Skeletal muscle tissue (tissue), 4 donors: Measurements from ENCODE around the gene NTN1. TPM values are rescaled to one million over a fixed set of nuclear protein-coding genes. Genes with fewer than 3 reads are reported as not detected.

Experiments
- H3K27ac ChIP-seq: one replicate; pipeline ENCODE4 v1.7.0; 2013; ENCODE audit warnings: mild to moderate bottlenecking, low read depth, low read length, inconsistent platforms
- H3K27me3 ChIP-seq, 3 donors: one replicate each; pipeline ENCODE4 v1.7.0; 2013; ENCODE audit warnings: low read length in 3 of 3; ENCODE audit not compliant: control insufficient read depth in 3 of 3, insufficient read depth in 3 of 3
- H3K36me3 ChIP-seq, 3 donors: one replicate each; pipeline ENCODE4 v1.7.0; 2013; ENCODE audit warnings: low read length in 3 of 3; ENCODE audit not compliant: control insufficient read depth in 3 of 3, insufficient read depth in 3 of 3
- H3K4me1 ChIP-seq, 3 donors: one replicate each; pipeline ENCODE4 v1.7.0; 2013; ENCODE audit warnings: low read length in 3 of 3, mild to moderate bottlenecking in 3 of 3; ENCODE audit not compliant: control insufficient read depth in 3 of 3, insufficient read depth in 3 of 3
- H3K4me3 ChIP-seq, 3 donors: one replicate each; pipeline ENCODE4 v1.7.0; 2013; ENCODE audit warnings: low read length in 3 of 3
- H3K9ac ChIP-seq, 3 donors: one replicate each; pipeline ENCODE4 v1.7.0; 2013; ENCODE audit warnings: low read length in 3 of 3, mild to moderate bottlenecking in 3 of 3, moderate library complexity in 2 of 3, low read depth in 1 of 3
- H3K9me3 ChIP-seq, 3 donors: one replicate each; pipeline ENCODE4 v1.7.0; 2013; ENCODE audit warnings: low read length in 3 of 3; ENCODE audit not compliant: control insufficient read depth in 3 of 3
- total RNA-seq: library from RNA; depleted of rRNA; stranded (reverse); fragments of >200 nt; gene quantifications from one replicate; pipeline ENCODE4 v1.2.3, GENCODE V29; 2014
- donor health status: Osteomylitis.

The NTN1 gene
- total RNA-seq, 1 donor from 2014 or later, result 6.8 TPM

GRCh38 chr17:9032583-9032982, 11.3 kb downstream of the NTN1 start:
- no peak overlapping the region for H3K4me3 ChIP-seq
- H3K9me3 ChIP-seq, result no peaks in the 10 kb centered on the region
- no peaks in the 10 kb centered on the region for H3K4me1 ChIP-seq
- H3K36me3 ChIP-seq, result no peaks in the 10 kb centered on the region
- H3K27ac ChIP-seq, result no peak overlapping the region
- H3K27me3 ChIP-seq, result no peaks in the 10 kb centered on the region
- H3K9ac ChIP-seq, result no peak overlapping the region

GRCh38 chr17:9035249-9035648, 13.9 kb downstream of the NTN1 start:
- no peak overlapping the region for H3K27ac ChIP-seq
- H3K9ac ChIP-seq, result no peak overlapping the region
- H3K9me3 ChIP-seq, result peaks cover 0 to 2% (median 0%) of the 10 kb centered on the region in 3 donors
- no peaks in the 10 kb centered on the region for H3K36me3 ChIP-seq
- no peak overlapping the region for H3K4me3 ChIP-seq
- H3K27me3 ChIP-seq, result no peaks in the 10 kb centered on the region
- H3K4me1 ChIP-seq, result no peaks in the 10 kb centered on the region

- Histone ChIP-seq H3K4me3 (no peak overlapping the region), H3K27me3 (no peaks in the 10 kb centered on the region), H3K27ac (no peak overlapping the region), H3K9me3 (peaks cover 0 to 2% (median 0%) of the 10 kb centered on the region in 3 donors), H3K4me1 (no peaks in the 10 kb centered on the region), H3K36me3 (no peaks in the 10 kb centered on the region), H3K9ac (no peak overlapping the region)
These were observed 15.0 kb downstream of the NTN1 start for GRCh38 chr17:9036336-9036735.

- Histone ChIP-seq H3K4me1 (no peaks in the 10 kb centered on the region), H3K27me3 (no peaks in the 10 kb centered on the region), H3K27ac (no peak overlapping the region), H3K36me3 (no peaks in the 10 kb centered on the region), H3K4me3 (no peak overlapping the region), H3K9ac (no peak overlapping the region), H3K9me3 (peaks cover 0 to 2% (median 0%) of the 10 kb centered on the region in 3 donors)
These were observed 16.4 kb downstream of the NTN1 start for GRCh38 chr17:9037736-9038135.

GRCh38 chr17:9038380-9038779, 17.1 kb downstream of the NTN1 start:
- no peaks in the 10 kb centered on the region for H3K36me3 ChIP-seq
- H3K4me1 ChIP-seq, result no peaks in the 10 kb centered on the region
- no peaks in the 10 kb centered on the region for H3K27me3 ChIP-seq
- H3K27ac ChIP-seq, result no peak overlapping the region
- H3K9ac ChIP-seq, result no peak overlapping the region
- peaks cover 0 to 2% (median 0%) of the 10 kb centered on the region in 3 donors for H3K9me3 ChIP-seq
- H3K4me3 ChIP-seq, result no peak overlapping the region

- H3K9ac ChIP-seq, result no peak overlapping the region
- no peak overlapping the region for H3K27ac ChIP-seq
- no peaks in the 10 kb centered on the region for H3K36me3 ChIP-seq
- H3K4me3 ChIP-seq, result no peak overlapping the region
- H3K4me1 ChIP-seq, result peaks cover 0 to 6% (median 6%) of the 10 kb centered on the region in 3 donors
- H3K9me3 ChIP-seq, result no peaks in the 10 kb centered on the region
- no peaks in the 10 kb centered on the region for H3K27me3 ChIP-seq
These were observed 23.6 kb downstream of the NTN1 start for GRCh38 chr17:9044772-9045463.

- H3K27ac ChIP-seq, result no peak overlapping the region
- H3K4me1 ChIP-seq, result no peaks in the 10 kb centered on the region
- no peak overlapping the region for H3K9ac ChIP-seq
- no peaks in the 10 kb centered on the region for H3K36me3 ChIP-seq
- no peaks in the 10 kb centered on the region for H3K27me3 ChIP-seq
- no peaks in the 10 kb centered on the region for H3K9me3 ChIP-seq
- H3K4me3 ChIP-seq, result no peak overlapping the region
These were observed 29.6 kb downstream of the NTN1 start for GRCh38 chr17:9050801-9051401.

GRCh38 chr17:9051561-9051960, 30.3 kb downstream of the NTN1 start:
- Histone ChIP-seq H3K9me3 (no peaks in the 10 kb centered on the region), H3K27me3 (no peaks in the 10 kb centered on the region), H3K36me3 (no peaks in the 10 kb centered on the region), H3K27ac (no peak overlapping the region), H3K4me3 (no peak overlapping the region), H3K4me1 (no peaks in the 10 kb centered on the region), H3K9ac (no peak overlapping the region)

- no peaks in the 10 kb centered on the region for H3K4me1 ChIP-seq
- H3K9me3 ChIP-seq, result no peaks in the 10 kb centered on the region
- no peak overlapping the region for H3K4me3 ChIP-seq
- H3K27me3 ChIP-seq, result no peaks in the 10 kb centered on the region
- no peak overlapping the region for H3K27ac ChIP-seq
- H3K36me3 ChIP-seq, result no peaks in the 10 kb centered on the region
- H3K9ac ChIP-seq, result no peak overlapping the region
These were observed 31.6 kb downstream of the NTN1 start for GRCh38 chr17:9052921-9053320.

GRCh38 chr17:9053406-9053805, 32.1 kb downstream of the NTN1 start:
- no peaks in the 10 kb centered on the region for H3K27me3 ChIP-seq
- no peaks in the 10 kb centered on the region for H3K9me3 ChIP-seq
- no peak overlapping the region for H3K4me3 ChIP-seq
- H3K9ac ChIP-seq, result no peak overlapping the region
- no peak overlapping the region for H3K27ac ChIP-seq
- no peaks in the 10 kb centered on the region for H3K36me3 ChIP-seq
- H3K4me1 ChIP-seq, result no peaks in the 10 kb centered on the region
